ENCODE data around the gene PRR15. TPM values are rescaled to one million over a fixed set of nuclear protein-coding genes. Genes with fewer than 3 reads are reported as not detected.

PRR15 gene
- total RNA-seq, 1 donor from 2014 or later = 13.0 TPM

DNA sequence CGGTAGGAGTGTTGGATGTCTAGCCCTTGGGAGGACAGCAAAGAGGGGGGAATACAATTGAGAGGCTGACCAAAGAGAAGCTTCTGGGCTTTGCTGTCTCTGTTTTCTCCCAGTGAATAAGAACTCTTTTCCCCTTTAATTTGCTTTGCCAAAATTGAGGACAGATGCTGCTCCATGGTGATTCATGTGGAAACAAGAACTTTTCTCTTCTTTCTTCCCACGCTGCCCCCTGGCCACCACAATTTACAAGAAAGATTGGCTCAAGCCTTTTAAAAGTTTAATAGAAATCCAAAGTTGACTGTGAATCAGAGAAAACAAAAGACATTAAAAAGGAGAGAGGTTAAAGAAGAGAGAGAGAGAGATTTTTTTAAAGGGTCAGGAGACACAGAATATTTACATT lies 49.0 kb downstream of the PRR15 start:
- TF ChIP-seq, protein P1, sequence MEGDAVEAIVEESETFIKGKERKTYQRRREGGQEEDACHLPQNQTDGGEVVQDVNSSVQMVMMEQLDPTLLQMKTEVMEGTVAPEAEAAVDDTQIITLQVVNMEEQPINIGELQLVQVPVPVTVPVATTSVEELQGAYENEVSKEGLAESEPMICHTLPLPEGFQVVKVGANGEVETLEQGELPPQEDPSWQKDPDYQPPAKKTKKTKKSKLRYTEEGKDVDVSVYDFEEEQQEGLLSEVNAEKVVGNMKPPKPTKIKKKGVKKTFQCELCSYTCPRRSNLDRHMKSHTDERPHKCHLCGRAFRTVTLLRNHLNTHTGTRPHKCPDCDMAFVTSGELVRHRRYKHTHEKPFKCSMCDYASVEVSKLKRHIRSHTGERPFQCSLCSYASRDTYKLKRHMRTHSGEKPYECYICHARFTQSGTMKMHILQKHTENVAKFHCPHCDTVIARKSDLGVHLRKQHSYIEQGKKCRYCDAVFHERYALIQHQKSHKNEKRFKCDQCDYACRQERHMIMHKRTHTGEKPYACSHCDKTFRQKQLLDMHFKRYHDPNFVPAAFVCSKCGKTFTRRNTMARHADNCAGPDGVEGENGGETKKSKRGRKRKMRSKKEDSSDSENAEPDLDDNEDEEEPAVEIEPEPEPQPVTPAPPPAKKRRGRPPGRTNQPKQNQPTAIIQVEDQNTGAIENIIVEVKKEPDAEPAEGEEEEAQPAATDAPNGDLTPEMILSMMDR (IDR thresholded peaks at IDR 0.05; ENCODE audit: unreplicated experiment) = no peak
- Mint-ChIP-seq H3K4me3 (ENCODE audit: low read depth) (no peak overlapping the region), H3K27me3 (no peaks in the 10 kb centered on the region), H3K9me3 (ENCODE audit: low read depth) (peaks cover 8% of the 10 kb centered on the region), H3K4me1 (ENCODE audit: low read depth) (peaks cover 17% of the 10 kb centered on the region), H3K36me3 (ENCODE audit: insufficient read depth) (peaks cover 3% of the 10 kb centered on the region), H3K27ac (no peak overlapping the region)
- DNase-seq (ENCODE audit: low spot score, unreplicated experiment) = no peak

DNA sequence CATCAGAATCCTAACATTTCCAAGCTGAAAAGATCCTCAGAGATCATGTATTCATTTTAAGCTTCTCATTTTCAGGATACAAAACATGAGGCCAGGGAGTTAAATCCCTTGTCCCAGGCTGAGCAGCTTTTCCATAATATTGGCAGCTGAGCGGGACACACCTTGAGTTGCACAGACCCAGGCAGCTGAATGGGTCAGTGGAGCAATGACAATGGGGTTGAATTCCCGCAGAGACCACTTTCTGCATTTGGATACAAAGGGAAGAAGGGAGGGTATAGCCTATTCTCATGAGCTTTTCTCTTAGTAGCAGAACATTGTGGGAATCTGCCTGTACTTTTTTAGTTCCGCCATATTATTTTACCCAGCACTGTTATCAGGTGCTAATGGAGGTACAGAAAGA lies 49.5 kb downstream of the PRR15 start:
- H3K4me3 Mint-ChIP-seq (ENCODE audit: low read depth) = no peak overlapping the region

DNA sequence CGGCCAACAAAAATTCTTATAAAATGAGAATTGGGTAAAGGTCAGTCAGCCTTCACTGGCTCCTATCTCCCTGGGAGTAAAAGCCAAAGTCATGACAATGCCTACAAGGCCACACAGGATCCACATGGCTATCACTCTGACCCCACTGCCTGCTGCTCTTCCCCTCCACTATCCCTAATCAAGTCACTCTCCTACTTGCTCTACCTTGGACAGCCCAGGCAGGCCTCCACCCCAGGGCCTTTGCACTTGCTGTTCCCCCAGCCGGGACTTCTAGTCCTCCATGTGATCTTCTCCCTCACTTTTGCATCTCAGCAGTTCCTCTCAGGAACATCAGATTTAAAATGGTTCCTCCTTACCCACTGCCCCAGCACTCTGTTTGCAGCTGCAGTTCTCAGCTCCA lies 50.6 kb downstream of the PRR15 start:
- Mint-ChIP-seq H3K27me3 (no peaks in the 10 kb centered on the region), H3K27ac (no peak overlapping the region), H3K36me3 (ENCODE audit: insufficient read depth) (peaks cover 3% of the 10 kb centered on the region), H3K4me3 (ENCODE audit: low read depth) (no peak overlapping the region), H3K9me3 (ENCODE audit: low read depth) (peaks cover 8% of the 10 kb centered on the region), H3K4me1 (ENCODE audit: low read depth) (peaks cover 9% of the 10 kb centered on the region)
- TF ChIP-seq, protein P1 (IDR thresholded peaks at IDR 0.05; ENCODE audit: unreplicated experiment) = no peak
- no peak for DNase-seq (ENCODE audit: low spot score, unreplicated experiment)

More for the DNA sequence above, 49.5 kb downstream of the PRR15 start:
- Mint-ChIP-seq H3K9me3 (ENCODE audit: low read depth) (peaks cover 8% of the 10 kb centered on the region), H3K27me3 (no peaks in the 10 kb centered on the region), H3K4me1 (ENCODE audit: low read depth) (peaks cover 16% of the 10 kb centered on the region), H3K27ac (no peak overlapping the region), H3K36me3 (ENCODE audit: insufficient read depth) (peaks cover 3% of the 10 kb centered on the region)
- DNase-seq (ENCODE audit: low spot score, unreplicated experiment) = no peak
- TF ChIP-seq, protein P1 (IDR thresholded peaks at IDR 0.05; ENCODE audit: unreplicated experiment) = no peak

Other genes with a start within 250 kb of the PRR15 start
- 8.9 and 9.5 TPM in 2 replicates for gene WIPF3, start 242.7 kb downstream of the PRR15 start, total RNA-seq

All from progenitor cell of endocrine pancreas (in vitro differentiated cells).